Calu3 (cell line): Measurements from ENCODE around the gene MAGEB3. TPM values are rescaled to one million over a fixed set of nuclear protein-coding genes. Genes with fewer than 3 reads are reported as not detected.
"Not testable (repeated sequence)": the region's sequence is repeated elsewhere in the genome, so short reads cannot be mapped to it uniquely, and the experiment has no call there.

Experiments
- Bru-seq: library from RNA; stranded (reverse); fragments of 400-500 nt; gene quantifications from one replicate; lab custom pipeline; 2021; lab: Mats Ljungman, UMichigan
- BruChase-seq, 2 experiments: library from RNA; stranded (reverse); fragments of 400-500 nt; gene quantifications; one replicate each; lab custom pipeline; 2021; lab: Mats Ljungman, UMichigan
- BruUV-seq: library from RNA; stranded (reverse); fragments of 400-500 nt; replicated peaks from 2 replicates; lab custom pipeline; 2021; lab: Mats Ljungman, UMichigan
- CTCF ChIA-PET: fragments of 300-600 bp; sonication (Branson Sonifier 250); formaldehyde crosslinking; loops from one replicate; lab custom pipeline; 2022; ENCODE audit warnings: antibody characterized with exemption; lab: Charles Lee
- DNase-seq: peaks from one replicate; pipeline ENCODE4 v3.0.0; 2022
- H3K27ac Mint-ChIP-seq: one replicate; pipeline ENCODE4 v1.8.0; 2022; ENCODE audit warnings: mixed read lengths; ENCODE audit not compliant: unreplicated experiment
- H3K27me3 Mint-ChIP-seq: one replicate; pipeline ENCODE4 v1.8.0; 2022; ENCODE audit warnings: mixed read lengths; ENCODE audit not compliant: unreplicated experiment
- H3K36me3 Mint-ChIP-seq: one replicate; pipeline ENCODE4 v1.8.0; 2022; ENCODE audit warnings: mild to moderate bottlenecking, moderate library complexity, mixed read lengths; ENCODE audit not compliant: insufficient read depth, unreplicated experiment
- H3K4me1 Mint-ChIP-seq: one replicate; pipeline ENCODE4 v1.8.0; 2022; ENCODE audit warnings: mild to moderate bottlenecking, low read depth, mixed read lengths; ENCODE audit not compliant: unreplicated experiment
- H3K4me3 Mint-ChIP-seq: one replicate; pipeline ENCODE4 v1.8.0; 2022; ENCODE audit warnings: mild to moderate bottlenecking, low read depth, moderate library complexity, mixed read lengths; ENCODE audit not compliant: unreplicated experiment
- H3K9me3 Mint-ChIP-seq: one replicate; pipeline ENCODE4 v1.8.0; 2022; ENCODE audit warnings: low read depth, mixed read lengths; ENCODE audit not compliant: unreplicated experiment
- CTCF ChIP-seq: fragments of 200-600 bp; IDR thresholded peaks from one replicate; pipeline ENCODE4 v1.8.0; 2022; ENCODE audit warnings: antibody characterized with exemption; ENCODE audit not compliant: unreplicated experiment
- intact Hi-C: fragments of 100-400 bp; cut with micrococcal nuclease; formaldehyde crosslinking; loops from one replicate; pipeline ENCODE4 v1.10.0; 2022; ENCODE audit not compliant: unreplicated experiment
- long read RNA-seq: library from polyadenylated mRNA; stranded (forward); transcript quantifications from one replicate; pipeline ENCODE4 v2.0.0, GENCODE V29; 2022
- total RNA-seq: library from RNA; stranded (reverse); gene quantifications from 2 replicates; pipeline ENCODE4 v1.2.3, GENCODE V29; 2022

The MAGEB3 gene
- not detected in 2 replicates for total RNA-seq
- Bru-seq, nascent RNA = not detected
- BruChase-seq, experiment 1, labeled RNA remaining after a 6-hour chase = not detected
- BruChase-seq, experiment 2, labeled RNA remaining after a 2-hour chase = not detected
- long read RNA-seq = 0 reads

- TF ChIP-seq CTCF = no peak
- H3K36me3 Mint-ChIP-seq = no peaks in the 10 kb centered on the region
- H3K4me3 Mint-ChIP-seq = no peak within 1 kb of the TSS
- intact Hi-C loops = no loop called here
- H3K4me1 Mint-ChIP-seq = no peaks in the 10 kb centered on the region
- no peaks in the 10 kb centered on the region for H3K9me3 Mint-ChIP-seq
- no peak within 1 kb of the TSS for H3K27ac Mint-ChIP-seq
- no peak for DNase-seq
- no TSS peak for BruUV-seq
- no peaks in the 10 kb centered on the region for H3K27me3 Mint-ChIP-seq
- CTCF ChIA-PET = no interaction called here
Observed at GRCh38 chrX:30230395-30230794, at the start of gene MAGEB3. Gene MAGEB3 (plus strand): TSS chrX:30230657. CDS start chrX:30235925, 5,268 bp downstream.

GRCh38 chrX:30181353-30181752 is 49.1 kb upstream of the MAGEB3 start:
- H3K4me3 Mint-ChIP-seq = no peak overlapping the region
- intact Hi-C loops = no loop called here
- no peaks in the 10 kb centered on the region for H3K27me3 Mint-ChIP-seq
- no peak overlapping the region for H3K27ac Mint-ChIP-seq
- BruUV-seq = no TSS peak
- no peak for TF ChIP-seq CTCF
- DNase-seq = no peak
- H3K36me3 Mint-ChIP-seq = no peaks in the 10 kb centered on the region
- CTCF ChIA-PET = no interaction called here
- no peaks in the 10 kb centered on the region for H3K9me3 Mint-ChIP-seq
- no peaks in the 10 kb centered on the region for H3K4me1 Mint-ChIP-seq

GRCh38 chrX:30183554-30183953 is 46.9 kb upstream of the MAGEB3 start:
- Mint-ChIP-seq H3K27ac (no peak overlapping the region), H3K4me1 (no peaks in the 10 kb centered on the region), H3K36me3 (no peaks in the 10 kb centered on the region), H3K9me3 (no peaks in the 10 kb centered on the region), H3K4me3 (no peak overlapping the region), H3K27me3 (no peaks in the 10 kb centered on the region)
- intact Hi-C loops = no loop called here
- TF ChIP-seq CTCF = no peak
- BruUV-seq = no TSS peak
- CTCF ChIA-PET = no interaction called here
- no peak for DNase-seq

- H3K4me3 Mint-ChIP-seq = no peak overlapping the region
- no peaks in the 10 kb centered on the region for H3K36me3 Mint-ChIP-seq
- intact Hi-C loops = no loop called here
- H3K27me3 Mint-ChIP-seq = no peaks in the 10 kb centered on the region
- DNase-seq = no peak
- BruUV-seq = no TSS peak
- CTCF ChIA-PET = no interaction called here
- no peaks in the 10 kb centered on the region for H3K4me1 Mint-ChIP-seq
- TF ChIP-seq CTCF = no peak
- no peaks in the 10 kb centered on the region for H3K9me3 Mint-ChIP-seq
- no peak overlapping the region for H3K27ac Mint-ChIP-seq
Observed at GRCh38 chrX:30190426-30190825, 40.0 kb upstream of the MAGEB3 start.

- not testable (repeated sequence) for DNase-seq
Observed at GRCh38 chrX:30193910-30194309, 36.5 kb upstream of the MAGEB3 start.

More at GRCh38 chrX:30193910-30194309, 36.5 kb upstream of the MAGEB3 start:
- H3K4me3 Mint-ChIP-seq, H3K9me3 Mint-ChIP-seq, BruUV-seq, H3K4me1 Mint-ChIP-seq, H3K27me3 Mint-ChIP-seq, intact Hi-C loops, H3K27ac Mint-ChIP-seq, H3K36me3 Mint-ChIP-seq, CTCF ChIA-PET: not testable (repeated sequence)
